HG03558 (cell line): ENCODE data around the gene SLC25A20.
"Not testable (repeated sequence)": the region's sequence is repeated elsewhere in the genome, so short reads cannot be mapped to it uniquely, and the experiment has no call there.

Experiments
- ATAC-seq: cut with Tn5 transposase; IDR thresholded peaks from one replicate; pipeline ENCODE4 v1.9.1; 2021; ENCODE audit warnings: moderate number of reproducible peaks; ENCODE audit not compliant: unreplicated experiment; ENCODE audit errors: extremely low read depth

The SLC25A20 gene

GRCh38 chr3:48848816-48849515 lies 49.7 kb downstream of the SLC25A20 start:
- no peak for ATAC-seq

- no peak for ATAC-seq
Measured at GRCh38 chr3:48847504-48848423, 50.9 kb downstream of the SLC25A20 start, which contains the start of gene PRKAR2A. Gene PRKAR2A, minus strand, starts transcription at chr3:48847874. Its CDS starts 278 bp downstream, at chr3:48847596.

DNA sequence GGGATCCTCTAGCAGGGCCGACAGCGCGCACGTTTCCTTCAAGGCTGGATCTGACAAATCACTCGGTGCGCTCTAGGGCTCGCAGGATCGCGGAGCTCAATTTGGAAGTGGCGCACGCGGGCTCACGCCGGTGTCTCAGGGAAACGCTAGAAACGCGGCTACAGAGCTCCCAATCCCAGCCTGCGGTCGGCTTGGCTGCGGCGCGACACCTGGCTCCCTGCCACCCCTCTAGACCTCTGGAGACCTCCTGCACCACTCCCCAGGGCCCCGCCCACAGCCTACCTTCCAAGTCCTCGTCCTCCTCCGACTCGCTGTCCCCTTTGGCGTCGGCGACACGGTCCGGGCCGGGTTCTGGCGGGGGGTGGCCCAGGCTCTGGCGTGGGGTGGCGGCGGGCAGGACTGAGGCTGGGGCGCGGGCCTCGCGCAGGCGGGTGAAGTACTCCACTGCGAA lies 51.6 kb downstream of the SLC25A20 start:
- ATAC-seq, result no peak

GRCh38 chr3:48845170-48845569 lies 53.5 kb downstream of the SLC25A20 start:
- ATAC-seq, result no peak

DNA sequence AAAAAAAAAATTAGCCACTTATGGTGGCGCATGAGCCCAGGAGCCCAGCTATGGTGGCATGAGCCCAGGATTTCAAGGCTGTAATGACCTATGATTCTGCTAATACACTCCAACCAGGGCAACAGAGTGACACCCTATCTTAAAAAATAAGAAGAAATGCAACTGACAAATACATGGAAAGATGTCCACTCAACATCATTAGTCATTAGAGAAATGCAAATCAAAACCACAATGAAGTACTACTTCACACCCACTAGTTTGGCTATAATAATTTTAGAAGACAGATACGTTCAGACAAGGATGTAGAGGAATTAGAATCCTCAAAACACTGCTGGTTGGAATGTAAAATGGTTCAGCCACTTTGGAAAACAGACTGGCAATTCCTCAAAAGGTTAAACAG lies 61.5 kb downstream of the SLC25A20 start:
- no peak for ATAC-seq

DNA sequence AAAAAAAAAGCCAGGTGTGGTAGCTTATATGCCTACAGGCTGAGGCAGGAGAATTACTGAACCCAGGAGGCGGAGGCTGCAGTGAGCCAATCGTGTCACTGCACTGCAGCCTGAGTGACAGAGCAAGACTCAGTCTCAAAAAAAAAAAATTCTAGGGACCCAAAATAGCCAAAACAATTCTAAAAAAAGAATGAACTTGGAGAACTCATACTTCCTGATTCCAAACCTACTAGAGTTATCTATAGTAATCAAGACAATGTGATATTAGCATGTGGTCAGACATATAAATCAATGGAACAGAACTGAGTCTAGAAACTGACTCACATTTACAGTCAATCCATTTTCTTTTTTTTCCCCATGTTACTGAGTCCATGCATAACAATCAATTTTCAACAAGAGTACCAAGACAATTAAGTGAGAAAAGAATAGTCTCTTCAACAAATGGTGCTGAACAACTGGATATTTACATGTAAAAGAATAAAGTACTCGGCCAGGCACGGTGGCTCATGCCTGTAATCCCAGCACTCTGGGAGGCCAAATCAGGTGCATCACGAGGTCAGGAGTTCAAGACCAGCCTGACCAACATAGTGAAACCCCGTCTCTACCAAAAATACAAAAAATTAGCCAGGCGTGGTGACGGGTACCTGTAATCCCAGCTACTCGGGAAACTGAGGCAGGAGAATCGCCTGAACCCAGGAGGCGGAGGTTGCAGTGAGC lies 62.9 kb downstream of the SLC25A20 start:
- ATAC-seq, result no peak

DNA sequence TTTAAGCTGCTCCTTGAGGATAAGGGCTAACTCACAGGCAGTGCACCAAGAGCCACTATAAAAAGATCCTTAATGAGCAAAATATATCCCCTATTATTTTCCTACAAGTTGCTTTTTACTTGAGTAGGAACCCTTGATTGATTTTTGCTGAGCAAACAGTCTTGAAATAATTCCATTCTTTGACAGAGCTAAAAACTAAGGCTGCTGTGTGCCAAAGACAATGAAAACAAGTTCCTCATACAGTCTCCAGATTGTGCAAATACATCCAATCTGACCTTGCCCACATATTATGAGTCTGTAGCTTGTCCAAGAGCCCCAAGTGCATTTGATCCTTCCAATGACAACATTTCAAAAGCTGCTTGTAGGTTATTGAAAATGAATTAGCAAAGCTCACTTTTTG lies 66.0 kb downstream of the SLC25A20 start:
- no peak for ATAC-seq

- no peak for ATAC-seq
Measured at GRCh38 chr3:48830715-48831114, 68.0 kb downstream of the SLC25A20 start.

DNA sequence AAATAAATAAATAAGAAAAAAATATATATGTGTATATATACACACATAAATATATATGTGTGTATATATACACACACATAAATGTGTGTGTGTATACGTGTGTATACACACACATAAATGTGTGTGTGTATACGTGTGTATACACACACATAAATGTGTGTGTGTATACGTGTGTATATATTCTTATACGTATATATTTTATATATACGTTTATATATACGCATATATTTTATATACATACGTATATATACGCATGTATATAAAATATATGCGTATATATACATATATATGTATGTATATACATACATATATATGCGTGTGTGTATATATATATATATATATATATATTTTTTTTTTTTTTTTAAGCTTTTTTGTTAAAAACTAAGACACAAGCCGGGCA lies 69.2 kb downstream of the SLC25A20 start:
- ATAC-seq, result not testable (repeated sequence)

DNA sequence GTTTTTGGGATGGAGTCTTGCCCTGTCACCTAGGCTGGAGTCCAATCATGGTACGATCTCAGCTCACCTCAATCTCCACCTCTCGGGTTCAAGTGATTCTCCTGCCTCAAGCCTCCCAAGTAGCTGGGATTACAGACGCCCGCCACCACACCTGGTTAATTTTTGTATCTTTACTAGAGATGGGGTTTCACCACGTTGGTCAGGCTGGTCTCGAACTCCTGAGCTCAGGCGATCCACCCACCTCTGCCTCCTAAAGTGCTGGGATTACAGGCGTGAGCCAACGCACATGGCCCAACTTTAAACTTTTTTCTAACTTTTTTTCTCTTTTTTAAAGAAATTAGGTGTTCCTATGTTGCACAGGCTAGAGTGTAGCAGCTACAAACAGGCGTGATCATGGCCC lies 70.8 kb downstream of the SLC25A20 start:
- not testable (repeated sequence) for ATAC-seq

GRCh38 chr3:48826451-48826850 lies 72.2 kb downstream of the SLC25A20 start:
- ATAC-seq, result no peak

- ATAC-seq, result no peak
Measured at GRCh38 chr3:48820612-48821324, 77.9 kb downstream of the SLC25A20 start.

DNA sequence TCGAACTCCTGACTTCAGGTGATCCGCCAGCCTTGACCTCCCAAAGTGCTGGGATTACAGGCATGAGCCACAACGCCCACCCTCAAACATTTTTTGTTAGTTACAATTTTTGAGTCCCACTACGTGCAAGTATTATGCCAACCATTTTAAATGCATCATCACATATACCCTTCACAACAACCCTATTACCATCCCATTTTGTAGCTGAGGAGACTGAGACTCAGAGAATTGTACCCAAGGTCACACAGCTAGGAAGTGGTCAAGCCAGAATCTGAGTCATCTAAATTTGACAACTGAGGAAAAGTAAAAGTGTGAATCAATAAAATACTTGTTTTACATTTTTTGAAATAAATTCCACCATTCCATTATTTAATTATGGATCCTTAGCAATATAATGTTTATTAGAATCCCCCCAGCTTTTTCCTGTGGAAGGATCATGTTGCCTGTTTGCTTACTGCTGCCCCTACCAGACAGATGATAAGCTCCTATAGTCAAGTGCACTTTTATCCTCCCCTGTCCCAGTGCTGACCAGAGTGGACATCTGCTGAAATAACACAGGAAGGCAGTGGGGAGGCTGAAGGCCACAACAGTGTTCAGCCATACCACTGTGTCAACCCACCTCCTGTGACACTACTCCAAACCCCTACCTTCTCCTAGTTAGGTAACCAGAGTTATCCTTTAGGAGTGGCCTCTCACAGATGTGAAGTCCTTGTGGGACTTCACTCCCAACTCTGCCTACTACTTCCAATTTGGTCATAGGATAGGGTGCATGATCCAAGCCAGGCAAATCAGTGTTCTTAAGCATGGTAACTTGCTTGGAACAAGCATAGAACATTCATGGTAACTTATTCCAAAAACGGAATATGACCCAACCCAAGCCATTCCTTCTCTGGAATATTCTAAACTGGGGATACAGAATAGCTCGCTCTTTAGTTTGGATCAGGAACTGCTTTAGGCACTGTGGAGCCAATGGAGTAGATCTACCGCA lies 79.2 kb downstream of the SLC25A20 start:
- ATAC-seq, result no peak

GRCh38 chr3:48811524-48811923 lies 87.2 kb downstream of the SLC25A20 start:
- ATAC-seq, result no peak
